Transverse colon (tissue), 4 donors: ENCODE measurements around the gene PRR7.

Source experiments
- CTCF ChIP-seq, 5 experiments: fragments of 200-600 bp in 3 of 5; fragments of 450-650 bp in 2 of 5; sonication (generic) in 3 of 5; IDR thresholded peaks; 1 replicate in 2 of 5; 2 replicates in 3 of 5; pipeline ENCODE4 v1.5.1; 2016 to 2017; ENCODE audit warnings: antibody characterized with exemption in 5 of 5, inconsistent platforms in 3 of 5, mild to moderate bottlenecking in 2 of 5, moderate library complexity in 1 of 5
- EP300 ChIP-seq: sonication (generic); formaldehyde crosslinking; IDR thresholded peaks from one replicate; pipeline ENCODE4 v1.6.1; 2017; ENCODE audit warnings: antibody characterized with exemption, low read depth
- POLR2A ChIP-seq: fragments of 450-650 bp; IDR thresholded peaks from one replicate; pipeline ENCODE4 v1.6.1; 2016; ENCODE audit warnings: antibody characterized with exemption, mild to moderate bottlenecking, moderate library complexity
- POLR2AphosphoS5 ChIP-seq, 3 donors: sonication (generic); formaldehyde crosslinking; IDR thresholded peaks; one replicate each; pipeline ENCODE4 v1.6.1; 2016; ENCODE audit warnings: antibody characterized with exemption in 3 of 3

GRCh38 chr5:177442066-177442826 lies 4.4 kb upstream of the PRR7 start:
- no peak for TF ChIP-seq CTCF (IDR thresholded peaks at IDR 0.05)
- TF ChIP-seq POLR2AphosphoS5 (IDR thresholded peaks at IDR 0.05), result no peak
- no peak for TF ChIP-seq POLR2A
- no peak for TF ChIP-seq EP300
